Stimulated activated CD4-positive, alpha-beta T cell treated with anti-CD3 and anti-CD28 coated beads, Interleukin-4, amount 100 ng/mL, for 4 hours (primary cell): ENCODE measurements around the gene EGFL7.

Source experiments
- DNase-seq, 2 experiments: peaks; one replicate each; pipeline ENCODE4 v3.0.0-alpha.2; 2020

EGFL7 gene

GRCh38 chr9:136661641-136662325 is 933 bp upstream of the EGFL7 start:
- DNase-seq: no peak

DNA sequence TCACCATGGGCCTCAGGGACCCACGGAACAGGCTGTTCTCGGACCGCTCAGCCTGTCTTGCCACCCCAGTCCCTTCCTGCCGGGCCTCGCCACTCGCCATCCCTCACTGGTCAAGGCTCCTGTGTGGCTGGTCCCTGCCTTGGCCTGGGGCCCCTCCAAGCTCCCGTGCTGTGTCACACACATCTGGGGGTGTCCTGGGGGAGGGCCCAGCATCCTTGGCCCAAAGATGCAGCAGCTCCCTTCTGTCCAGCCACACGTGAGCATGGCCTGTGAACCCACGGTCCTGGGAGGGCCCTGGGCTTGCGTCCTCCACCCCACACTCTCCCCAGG is 425 bp upstream of the EGFL7 start:
- DNase-seq: no peak

DNA sequence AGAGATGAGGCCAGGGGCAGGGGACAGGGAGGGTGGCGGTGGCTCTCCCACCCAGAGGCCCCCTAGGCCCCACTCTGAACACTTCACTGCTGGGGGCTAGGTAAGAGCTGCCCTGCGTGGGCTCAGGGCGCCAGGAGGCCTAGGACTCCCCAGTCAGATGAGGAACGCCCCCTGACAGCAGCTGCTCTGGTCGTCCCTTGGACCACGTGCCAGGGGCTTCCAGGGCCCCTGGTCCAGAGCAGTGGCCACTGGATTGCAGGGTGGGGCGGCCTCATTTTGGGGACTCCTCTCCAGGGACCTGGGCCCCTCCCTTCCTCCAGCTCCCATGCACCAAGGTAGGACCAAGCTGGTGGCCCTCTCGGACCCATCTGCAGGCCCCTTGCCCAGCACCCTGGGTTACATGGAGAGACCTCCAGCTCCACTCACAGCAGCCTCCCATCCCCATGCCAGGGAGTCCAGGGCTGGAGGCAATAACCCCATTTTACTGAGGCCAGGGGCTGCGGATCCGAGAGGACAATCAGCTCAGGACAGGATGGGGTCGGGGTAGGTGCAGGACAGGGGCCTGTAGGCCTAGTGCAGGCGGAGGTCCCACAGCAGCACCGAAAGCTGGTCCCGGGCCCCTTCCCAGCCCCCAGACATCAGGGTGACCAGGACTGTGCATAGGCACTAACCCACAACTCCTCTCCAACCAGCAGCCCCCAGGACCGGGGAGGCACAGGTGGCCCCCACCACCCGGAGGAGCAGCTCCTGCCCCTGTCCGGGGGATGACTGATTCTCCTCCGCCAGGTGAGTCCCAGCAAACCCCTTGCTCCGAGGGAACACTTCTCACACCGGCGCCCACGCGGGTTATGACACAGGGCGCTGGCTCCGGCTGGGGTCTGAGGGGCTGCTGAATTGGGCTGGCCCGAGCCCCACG is 1.5 kb downstream of the EGFL7 start:
- no peak for DNase-seq

- peak in 1 of 2 experiments; percentile 22 for DNase-seq
Measured at GRCh38 chr9:136665111-136665703, 2.5 kb downstream of the EGFL7 start.

DNA sequence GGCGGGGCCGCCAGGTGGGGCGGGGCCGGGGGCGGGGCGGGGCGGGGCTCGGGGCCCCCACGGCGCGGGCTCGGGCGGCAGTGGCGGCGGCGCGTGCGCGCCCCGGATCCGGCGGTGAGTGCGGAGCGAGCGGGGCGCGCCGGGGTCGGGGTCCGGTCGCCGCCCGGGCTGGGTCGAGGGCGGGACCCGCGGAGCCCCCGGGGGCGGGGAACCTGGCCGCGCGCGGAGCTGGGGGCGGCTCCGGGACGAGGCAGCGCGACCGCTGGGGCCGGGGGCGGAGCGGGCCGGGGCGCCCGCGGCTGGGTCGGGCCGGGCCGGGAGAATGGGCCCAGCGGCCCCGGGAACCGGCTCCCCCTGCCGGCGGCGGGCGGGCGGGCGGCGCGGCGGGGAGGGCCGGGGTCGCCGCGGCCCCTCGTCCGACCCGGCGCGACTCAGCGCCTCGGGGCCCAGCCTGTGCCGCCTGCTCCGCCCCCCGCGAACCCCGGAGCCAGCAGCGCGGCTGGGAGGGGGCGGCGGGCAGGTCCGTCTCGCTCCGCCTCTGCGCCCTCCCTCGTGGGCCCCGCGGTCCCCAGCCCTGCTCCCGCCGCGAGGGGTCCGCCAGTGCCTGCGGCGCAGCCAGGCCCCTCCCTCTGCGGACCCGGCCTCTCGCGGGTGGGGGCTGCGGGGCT is 3.1 kb downstream of the EGFL7 start:
- DNase-seq: peak in 1 of 2 experiments; percentile 36

GRCh38 chr9:136666372-136667213 is 3.9 kb downstream of the EGFL7 start:
- DNase-seq: no peak

DNA sequence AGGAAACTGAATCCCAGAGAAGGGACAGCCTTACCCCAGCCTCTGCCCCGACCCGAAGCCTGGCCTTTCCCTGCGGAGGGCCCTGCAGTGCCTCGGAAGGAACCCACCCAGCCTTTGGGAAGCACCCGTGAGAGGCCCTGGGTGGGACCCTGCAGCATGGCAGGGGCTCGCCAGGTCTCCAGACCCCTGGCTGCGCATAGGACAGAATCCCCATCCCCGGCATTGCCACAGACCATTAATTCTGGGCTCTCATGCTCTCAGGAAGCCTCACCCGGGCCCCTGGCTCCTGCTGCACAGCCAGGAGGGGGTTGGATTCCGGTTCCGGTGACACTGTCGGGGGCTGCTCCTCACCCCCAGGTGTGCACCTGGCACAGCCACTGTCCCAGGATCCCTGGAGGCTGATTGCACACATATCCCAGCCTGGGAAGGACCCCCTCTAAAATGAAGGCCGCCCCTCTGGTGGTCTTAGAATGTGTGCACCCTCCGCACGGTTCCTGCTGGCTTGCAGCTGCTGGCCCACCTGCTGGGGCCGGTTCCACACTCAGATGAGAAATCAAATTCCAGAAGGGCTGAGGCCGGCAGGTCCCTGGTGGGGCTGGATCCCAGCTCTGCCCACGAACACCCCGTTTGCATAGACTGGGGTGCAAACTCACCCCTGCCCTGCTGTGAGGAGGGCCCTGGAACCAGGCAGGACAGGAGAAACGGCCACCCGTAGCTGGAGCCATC is 4.7 kb downstream of the EGFL7 start:
- no peak for DNase-seq

DNA sequence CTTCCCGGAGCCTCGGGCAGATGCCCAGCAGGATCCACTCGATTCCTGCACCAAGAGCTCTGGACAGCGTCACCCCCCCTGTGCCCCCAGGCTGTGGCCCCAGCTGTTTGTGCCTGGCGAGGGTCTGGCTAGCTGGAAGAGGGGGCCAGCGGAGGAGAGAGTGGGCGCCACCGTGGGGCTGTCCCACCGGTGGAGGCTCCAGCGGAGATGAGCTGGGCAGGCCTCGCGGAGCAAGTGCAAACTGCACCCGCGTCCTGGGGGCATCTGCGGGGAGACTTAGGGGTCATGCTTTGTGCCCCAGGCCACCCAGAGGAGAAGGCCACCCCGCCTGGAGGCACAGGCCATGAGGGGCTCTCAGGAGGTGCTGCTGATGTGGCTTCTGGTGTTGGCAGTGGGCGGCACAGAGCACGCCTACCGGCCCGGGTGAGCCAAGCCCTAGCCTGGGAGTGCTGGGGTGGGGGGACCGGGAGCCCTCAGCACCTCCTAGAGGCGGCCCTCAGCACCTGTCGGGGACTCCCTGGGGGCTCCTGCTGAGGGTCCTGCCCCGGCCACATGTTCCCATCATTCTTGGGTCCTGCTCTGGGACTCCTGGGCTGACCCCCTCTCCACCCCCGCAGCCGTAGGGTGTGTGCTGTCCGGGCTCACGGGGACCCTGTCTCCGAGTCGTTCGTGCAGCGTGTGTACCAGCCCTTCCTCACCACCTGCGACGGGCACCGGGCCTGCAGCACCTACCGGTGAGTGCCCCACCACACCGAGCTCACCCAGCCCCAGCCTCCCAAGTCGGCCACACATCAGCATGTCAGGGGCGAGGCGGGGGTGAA is 5.4 kb downstream of the EGFL7 start:
- no peak for DNase-seq

DNA sequence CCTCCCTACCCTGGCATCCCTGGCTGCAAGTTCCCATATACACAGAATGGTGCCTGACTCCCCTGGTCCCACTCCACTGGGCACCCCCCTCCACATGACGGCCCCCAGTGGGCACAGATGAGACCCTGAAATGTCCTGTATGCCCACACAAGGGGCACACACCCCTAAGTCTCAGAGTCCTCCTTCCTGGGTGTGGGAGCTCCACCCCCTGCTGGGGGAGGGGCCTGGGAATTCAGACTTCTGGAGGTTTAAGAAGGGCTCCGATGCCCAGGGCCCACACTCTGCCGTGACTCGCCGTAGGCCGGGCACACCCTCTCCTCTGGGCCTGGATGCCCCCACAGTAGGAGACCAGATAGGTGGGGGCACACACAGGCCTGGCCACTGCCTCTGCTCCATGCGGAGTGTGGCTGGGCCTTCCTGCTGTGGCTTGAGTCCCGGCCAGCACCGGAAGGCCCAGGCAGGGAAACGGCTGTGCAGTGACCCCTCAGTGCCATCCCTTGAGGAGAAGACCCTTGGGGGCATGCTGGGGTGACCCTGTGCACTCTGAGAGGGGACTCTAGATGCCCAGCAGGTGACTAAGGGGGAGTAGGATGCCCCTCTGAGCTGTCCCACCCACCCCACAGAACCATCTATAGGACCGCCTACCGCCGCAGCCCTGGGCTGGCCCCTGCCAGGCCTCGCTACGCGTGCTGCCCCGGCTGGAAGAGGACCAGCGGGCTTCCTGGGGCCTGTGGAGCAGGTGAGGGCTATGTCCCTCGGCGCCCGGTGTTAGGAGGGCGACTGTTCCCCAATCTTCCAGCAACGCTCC is 6.5 kb downstream of the EGFL7 start:
- DNase-seq: no peak

DNA sequence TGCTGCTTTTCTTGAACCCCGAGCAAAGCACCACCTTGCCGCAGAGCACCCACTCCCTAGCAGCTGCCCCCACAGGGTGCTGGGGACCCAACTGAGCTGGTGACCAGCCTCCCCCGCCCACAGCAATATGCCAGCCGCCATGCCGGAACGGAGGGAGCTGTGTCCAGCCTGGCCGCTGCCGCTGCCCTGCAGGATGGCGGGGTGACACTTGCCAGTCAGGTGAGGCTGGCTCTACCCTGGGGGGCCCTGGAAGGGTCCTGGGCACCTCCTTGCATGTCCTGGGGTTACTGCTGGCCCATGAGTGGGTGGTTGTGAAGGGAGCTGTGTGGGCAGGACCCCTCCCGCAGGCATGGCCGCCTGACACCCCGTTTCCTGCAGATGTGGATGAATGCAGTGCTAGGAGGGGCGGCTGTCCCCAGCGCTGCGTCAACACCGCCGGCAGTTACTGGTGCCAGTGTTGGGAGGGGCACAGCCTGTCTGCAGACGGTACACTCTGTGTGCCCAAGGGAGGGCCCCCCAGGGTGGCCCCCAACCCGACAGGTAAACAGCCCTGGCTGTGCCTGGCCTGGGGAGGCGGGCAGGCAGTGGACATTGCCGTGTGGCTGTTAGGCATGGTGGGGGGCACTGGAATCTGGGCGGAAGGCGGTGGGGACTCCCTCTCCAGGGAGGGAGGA is 7.2 kb downstream of the EGFL7 start:
- no peak for DNase-seq

GRCh38 chr9:136670576-136671253 is 8.0 kb downstream of the EGFL7 start:
- DNase-seq: no peak

GRCh38 chr9:136671254-136671614 is 8.5 kb downstream of the EGFL7 start:
- no peak for DNase-seq

DNA sequence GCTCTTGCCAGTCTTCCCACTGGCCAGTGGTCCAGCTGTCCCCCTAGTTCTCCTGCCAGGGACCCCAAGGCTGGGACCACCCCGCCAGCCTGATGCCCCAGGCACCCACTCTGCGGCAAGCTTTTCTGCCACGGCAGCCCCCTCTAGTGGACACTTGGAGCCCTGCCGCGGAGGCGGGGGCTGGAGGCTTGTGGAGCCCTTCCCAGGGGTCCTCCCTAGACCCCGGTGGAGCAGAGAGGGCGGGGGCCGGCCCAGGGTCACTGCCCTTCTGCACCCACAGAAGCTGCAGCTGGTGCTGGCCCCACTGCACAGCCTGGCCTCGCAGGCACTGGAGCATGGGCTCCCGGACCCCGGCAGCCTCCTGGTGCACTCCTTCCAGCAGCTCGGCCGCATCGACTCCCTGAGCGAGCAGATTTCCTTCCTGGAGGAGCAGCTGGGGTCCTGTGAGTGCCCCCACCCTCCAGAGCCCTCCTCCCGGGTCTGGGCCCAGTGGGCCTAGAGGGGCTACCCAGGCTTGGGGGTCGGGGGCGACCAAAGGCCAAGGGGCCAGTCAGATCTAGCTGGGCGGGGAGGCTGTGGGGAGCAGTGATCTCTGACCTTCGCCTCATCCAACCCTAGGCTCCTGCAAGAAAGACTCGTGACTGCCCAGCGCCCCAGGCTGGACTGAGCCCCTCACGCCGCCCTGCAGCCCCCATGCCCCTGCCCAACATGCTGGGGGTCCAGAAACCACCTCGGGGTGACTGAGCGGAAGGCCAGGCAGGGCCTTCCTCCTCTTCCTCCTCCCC is 9.1 kb downstream of the EGFL7 start:
- DNase-seq: peak; percentile 19 to 50

DNA sequence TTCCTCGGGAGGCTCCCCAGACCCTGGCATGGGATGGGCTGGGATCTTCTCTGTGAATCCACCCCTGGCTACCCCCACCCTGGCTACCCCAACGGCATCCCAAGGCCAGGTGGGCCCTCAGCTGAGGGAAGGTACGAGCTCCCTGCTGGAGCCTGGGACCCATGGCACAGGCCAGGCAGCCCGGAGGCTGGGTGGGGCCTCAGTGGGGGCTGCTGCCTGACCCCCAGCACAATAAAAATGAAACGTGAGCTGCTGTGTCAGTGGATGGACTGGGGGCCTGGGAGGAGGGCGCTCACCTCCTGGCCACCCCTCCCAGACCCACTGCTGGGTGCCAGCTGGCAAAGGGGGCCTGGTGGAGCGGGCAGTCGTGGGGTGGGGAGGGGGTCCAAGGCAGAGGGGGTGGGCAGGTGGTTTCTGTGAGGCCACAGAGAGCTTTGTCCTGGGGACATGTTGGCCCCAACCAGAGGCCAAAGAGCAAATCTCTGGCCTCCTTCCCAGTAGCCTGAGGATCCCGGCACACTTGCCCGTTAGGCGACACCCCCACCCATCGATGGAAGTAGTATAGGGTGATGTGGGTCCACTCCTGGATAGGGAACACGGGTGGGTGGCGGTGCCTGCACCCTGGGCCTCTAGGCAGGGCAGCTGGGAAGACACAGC is 9.8 kb downstream of the EGFL7 start:
- DNase-seq: no peak

GRCh38 chr9:136673088-136673974 is 10.6 kb downstream of the EGFL7 start:
- DNase-seq: no peak
